GM18519 (cell line): ENCODE results near the gene OR51F2.
"Not testable (repeated sequence)": the region's sequence is repeated elsewhere in the genome, so short reads cannot be mapped to it uniquely, and the experiment has no call there.

Source experiments
- ATAC-seq: cut with Tn5 transposase; IDR thresholded peaks from one replicate; pipeline ENCODE4 v1.9.1; 2021; ENCODE audit warnings: mild to moderate bottlenecking, moderate library complexity; ENCODE audit not compliant: unreplicated experiment, low FRiP score

OR51F2 gene

GRCh38 chr11:4821021-4821420 is at the start of gene OR51F2:
OR51F2 (plus strand) TSS chr11:4821321; CDS start chr11:4821422, 101 bp downstream.
- ATAC-seq, result no peak

- no peak for ATAC-seq
Measured at GRCh38 chr11:4782454-4782853, 38.7 kb upstream of the OR51F2 start.

GRCh38 chr11:4797206-4797605 is 23.9 kb upstream of the OR51F2 start:
- ATAC-seq, result no peak

- ATAC-seq, result no peak
Measured at GRCh38 chr11:4798427-4799183, 22.5 kb upstream of the OR51F2 start.

GRCh38 chr11:4801316-4801715 is 19.8 kb upstream of the OR51F2 start:
- ATAC-seq, result not testable (repeated sequence)

- no peak for ATAC-seq
Measured at GRCh38 chr11:4804280-4804679, 16.8 kb upstream of the OR51F2 start, which contains the start of gene OR52R1. OR52R1 (minus strand) TSS chr11:4804380; CDS start chr11:4804380, 0 bp downstream.

- ATAC-seq, result no peak
Measured at GRCh38 chr11:4808476-4808875, 12.6 kb upstream of the OR51F2 start.

- ATAC-seq, result no peak
Measured at GRCh38 chr11:4809246-4809645, 11.9 kb upstream of the OR51F2 start.

- no peak for ATAC-seq
Measured at GRCh38 chr11:4825132-4825531, 4.0 kb downstream of the OR51F2 start.

- ATAC-seq, result no peak
Measured at GRCh38 chr11:4826425-4826824, 5.3 kb downstream of the OR51F2 start.

- ATAC-seq, result no peak
Measured at GRCh38 chr11:4830346-4830745, 9.2 kb downstream of the OR51F2 start.

GRCh38 chr11:4830909-4831308 is 9.8 kb downstream of the OR51F2 start:
- ATAC-seq, result no peak

GRCh38 chr11:4839851-4840549 is 18.9 kb downstream of the OR51F2 start:
- ATAC-seq, result no peak

- ATAC-seq, result no peak
Measured at GRCh38 chr11:4848908-4849532, 27.9 kb downstream of the OR51F2 start, which contains the start of gene OR51S1. OR51S1 (minus strand) TSS chr11:4849208; CDS start chr11:4849208, 0 bp downstream.

GRCh38 chr11:4851033-4851432 is 29.9 kb downstream of the OR51F2 start:
- ATAC-seq, result no peak

- not testable (repeated sequence) for ATAC-seq
Measured at GRCh38 chr11:4854286-4854685, 33.2 kb downstream of the OR51F2 start.

GRCh38 chr11:4862447-4863236 is 41.5 kb downstream of the OR51F2 start:
- no peak for ATAC-seq

GRCh38 chr11:4863876-4864275 is 42.8 kb downstream of the OR51F2 start:
- no peak for ATAC-seq

- no peak for ATAC-seq
Measured at GRCh38 chr11:4865855-4866254, 44.7 kb downstream of the OR51F2 start.
